NT2/D1 (cell line): ENCODE results near the gene ZSCAN21.
A peak's percentile ranks its signal among the peaks of the same experiment; 100 is the strongest.

Experiments
- DNase-seq: peaks from one replicate; pipeline ENCODE4 v3.0.0-alpha.2; 2011; ENCODE audit warnings: low read depth, low spot score
- H3K27me3 ChIP-seq: 2 replicates; pipeline ENCODE4 v1.6.0; 2011; ENCODE audit warnings: mild to moderate bottlenecking; ENCODE audit not compliant: insufficient read length, insufficient read depth
- H3K36me3 ChIP-seq: 2 replicates; pipeline ENCODE4 v1.6.1; 2011; ENCODE audit warnings: mild to moderate bottlenecking, low read length, mixed read lengths; ENCODE audit not compliant: insufficient read depth, insufficient read length
- H3K4me1 ChIP-seq: 2 replicates; pipeline ENCODE4 v1.5.1; 2011; ENCODE audit not compliant: insufficient read depth, insufficient read length
- H3K4me3 ChIP-seq: 2 replicates; pipeline ENCODE4 v1.5.1; 2011; ENCODE audit warnings: low read depth; ENCODE audit not compliant: insufficient read length
- H3K9ac ChIP-seq: 2 replicates; pipeline ENCODE4 v1.6.0; 2011; ENCODE audit warnings: low read depth; ENCODE audit not compliant: insufficient read length
- H3K9me3 ChIP-seq: 2 replicates; pipeline ENCODE4 v1.5.1; 2011; ENCODE audit warnings: mild to moderate bottlenecking, low read length; ENCODE audit not compliant: insufficient read depth
- SUZ12 ChIP-seq: IDR thresholded peaks from 2 replicates; pipeline ENCODE4 v1.6.1; 2011; ENCODE audit not compliant: insufficient read length, insufficient read depth; ENCODE audit errors: extremely low read depth
- YY1 ChIP-seq: IDR thresholded peaks from 2 replicates; pipeline ENCODE4 v1.6.1; 2011; ENCODE audit not compliant: insufficient read length, insufficient read depth
- ZNF274 ChIP-seq: IDR thresholded peaks from 2 replicates; pipeline ENCODE4 v1.6.1; 2011; ENCODE audit warnings: mild to moderate bottlenecking, low read depth, low read length

Gene ZSCAN21

GRCh38 chr7:100077205-100077604 is 27.6 kb downstream of the ZSCAN21 start:
- no peak for DNase-seq
- Histone ChIP-seq H3K4me1 (peaks cover 3% of the 10 kb centered on the region), H3K4me3 (no peak overlapping the region), H3K9me3 (peaks cover 34% of the 10 kb centered on the region), H3K27me3 (no peaks in the 10 kb centered on the region), H3K9ac (no peak overlapping the region), H3K36me3 (peaks cover 75% of the 10 kb centered on the region)
- TF ChIP-seq YY1 (no peak), ZNF274 (no peak), SUZ12 (no peak)

GRCh38 chr7:100079024-100079560 is 29.5 kb downstream of the ZSCAN21 start:
- DNase-seq, result no peak
- TF ChIP-seq YY1, result no peak
- no peak for TF ChIP-seq ZNF274

GRCh38 chr7:100080907-100081534 is 31.4 kb downstream of the ZSCAN21 start:
- DNase-seq, result no peak
- Histone ChIP-seq H3K4me3 (peak overlapping the region; percentile 95), H3K4me1 (peaks cover 3% of the 10 kb centered on the region), H3K36me3 (peaks cover 38% of the 10 kb centered on the region), H3K9me3 (no peaks in the 10 kb centered on the region; the same call in 1 of the 2 replicates), H3K9ac (peak overlapping the region; percentile 95), H3K27me3 (no peaks in the 10 kb centered on the region)
- TF ChIP-seq YY1, result no peak
- no peak for TF ChIP-seq SUZ12
- TF ChIP-seq ZNF274, result no peak

More at GRCh38 chr7:100079024-100079560, 29.5 kb downstream of the ZSCAN21 start:
- H3K4me1 ChIP-seq, result peaks cover 3% of the 10 kb centered on the region
- no peak overlapping the region for H3K4me3 ChIP-seq
- H3K27me3 ChIP-seq, result no peaks in the 10 kb centered on the region
- H3K9ac ChIP-seq, result no peak overlapping the region
- peaks cover 16% of the 10 kb centered on the region; the same call in 1 of the 2 replicates for H3K9me3 ChIP-seq
- H3K36me3 ChIP-seq, result peaks cover 57% of the 10 kb centered on the region

- H3K4me3 ChIP-seq, result peak within 1 kb of the TSS; percentile 95
- peak within 1 kb of the TSS; percentile 95 for H3K9ac ChIP-seq
- TF ChIP-seq SUZ12, result no peak
- TF ChIP-seq ZNF274, result no peak
- no peak for TF ChIP-seq YY1
- DNase-seq, result peak; percentile 98
- peaks cover 32% of the 10 kb centered on the region for H3K36me3 ChIP-seq
- H3K27me3 ChIP-seq, result no peaks in the 10 kb centered on the region
- H3K9me3 ChIP-seq, result no peaks in the 10 kb centered on the region; the same call in 1 of the 2 replicates
- H3K4me1 ChIP-seq, result peaks cover 3% of the 10 kb centered on the region
Observed at GRCh38 chr7:100081535-100082102, 32.0 kb downstream of the ZSCAN21 start, which contains the start of gene ZNF3. Gene ZNF3 (minus strand): TSS chr7:100081723. CDS start chr7:100077357, 4,366 bp downstream.

DNA sequence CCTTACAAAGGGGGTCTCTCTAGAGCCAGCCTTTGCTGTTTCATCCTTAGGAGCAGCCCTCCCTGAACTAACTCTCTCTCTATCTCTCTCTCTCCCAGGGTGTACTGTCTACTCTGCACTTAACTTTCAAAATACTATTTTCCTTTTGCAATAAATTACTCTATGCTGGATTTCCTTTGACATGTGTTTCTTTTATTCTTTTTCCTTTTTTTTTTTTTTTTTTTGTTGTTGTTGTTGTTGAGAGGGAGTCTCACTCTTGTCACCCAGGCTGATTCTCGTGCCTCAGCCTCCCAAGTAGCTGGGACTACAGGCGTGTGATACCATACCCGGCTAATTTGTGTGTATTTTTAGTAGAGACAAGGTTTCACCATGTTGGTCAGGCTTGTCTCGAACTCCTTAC is 33.4 kb downstream of the ZSCAN21 start:
- H3K9ac ChIP-seq, result no peak overlapping the region
- H3K4me1 ChIP-seq, result peaks cover 3% of the 10 kb centered on the region
- DNase-seq, result no peak
- no peaks in the 10 kb centered on the region for H3K9me3 ChIP-seq
- TF ChIP-seq YY1, result no peak
- no peak for TF ChIP-seq ZNF274
- TF ChIP-seq SUZ12, result no peak
- H3K27me3 ChIP-seq, result no peaks in the 10 kb centered on the region
- no peak overlapping the region for H3K4me3 ChIP-seq
- H3K36me3 ChIP-seq, result peaks cover 22% of the 10 kb centered on the region

DNA sequence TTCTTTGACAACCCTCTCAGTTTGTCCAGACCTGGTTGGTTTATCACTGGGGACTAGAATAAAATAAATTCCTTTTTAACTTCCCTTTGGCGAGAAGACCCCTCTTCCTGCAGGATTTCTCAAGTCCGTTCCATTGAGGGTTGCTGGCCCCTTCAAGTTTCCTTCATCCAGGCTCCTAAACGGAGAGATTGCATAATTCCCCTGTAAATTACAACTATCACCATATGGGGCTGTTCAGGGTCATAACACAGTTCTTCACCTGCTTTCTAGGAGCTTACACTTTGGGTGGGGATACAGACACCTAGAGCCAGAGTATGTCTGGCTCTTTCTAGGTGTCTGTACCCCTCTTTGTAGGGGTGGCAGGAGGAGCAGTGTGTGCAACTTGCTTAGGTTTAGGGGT is 35.9 kb downstream of the ZSCAN21 start:
- no peaks in the 10 kb centered on the region for H3K4me1 ChIP-seq
- H3K27me3 ChIP-seq, result no peaks in the 10 kb centered on the region
- no peaks in the 10 kb centered on the region for H3K9me3 ChIP-seq
- no peak for DNase-seq
- TF ChIP-seq ZNF274, result no peak
- TF ChIP-seq SUZ12, result no peak
- TF ChIP-seq YY1, result no peak
- H3K9ac ChIP-seq, result no peak overlapping the region
- no peak overlapping the region for H3K4me3 ChIP-seq
- peaks cover 5% of the 10 kb centered on the region for H3K36me3 ChIP-seq

DNA sequence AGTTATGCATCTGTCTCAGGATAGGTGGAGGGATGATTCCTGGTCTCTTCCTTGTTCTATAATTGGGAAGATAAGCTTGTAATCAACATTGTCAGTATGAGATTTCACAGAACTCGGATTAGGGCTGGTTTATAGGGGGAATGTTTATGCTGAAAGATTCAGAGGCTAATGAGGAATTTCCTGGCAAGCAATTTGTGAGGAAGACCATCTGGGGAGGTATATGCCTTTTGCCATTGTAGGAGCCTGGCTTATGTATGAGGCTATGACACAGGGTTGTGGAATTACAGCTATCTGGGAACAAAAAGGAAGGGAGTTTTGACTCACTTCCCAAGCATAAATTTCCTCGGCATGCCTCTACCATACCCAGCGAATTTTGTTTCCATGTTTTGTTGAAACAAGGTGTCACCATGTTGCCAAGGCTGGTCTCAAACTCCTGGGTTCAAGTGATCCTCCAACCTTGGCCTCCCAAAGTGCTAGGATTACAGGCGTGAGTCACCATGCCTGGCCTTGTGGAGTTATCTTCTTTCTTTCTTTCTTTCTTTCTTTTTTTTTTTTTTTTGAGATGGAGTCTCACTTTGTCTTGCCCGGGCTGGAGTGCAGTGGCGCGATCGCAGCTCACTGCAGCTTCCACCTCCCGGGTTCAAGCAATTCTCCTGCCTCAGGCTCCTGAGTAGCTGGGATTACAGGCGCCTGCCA is 37.6 kb downstream of the ZSCAN21 start:
- no peak overlapping the region for H3K9ac ChIP-seq
- peaks cover 2% of the 10 kb centered on the region for H3K4me1 ChIP-seq
- H3K4me3 ChIP-seq, result no peak overlapping the region
- DNase-seq, result no peak
- TF ChIP-seq ZNF274 (no peak), SUZ12 (no peak), YY1 (no peak)
- no peaks in the 10 kb centered on the region for H3K9me3 ChIP-seq
- H3K36me3 ChIP-seq, result peaks cover 22% of the 10 kb centered on the region
- no peaks in the 10 kb centered on the region for H3K27me3 ChIP-seq
